Measurements from ENCODE around the gene METTL18. TPM values are rescaled to one million over a fixed set of nuclear protein-coding genes. Genes with fewer than 3 reads are reported as not detected.

METTL18 gene
- 6.8 TPM for total RNA-seq (2013)
- polyA plus RNA-seq, result 1 to 10 TPM in 2 of 3 donors, under 1 TPM in 1; 0.68 to 2.5 (median 2.3) TPM
- polyA minus RNA-seq, result 0.55 and 0.88 TPM in 2 replicates
- total RNA-seq, result 1.0 to 3.0 (median 1.7) reads per million in 11 experiments

DNA sequence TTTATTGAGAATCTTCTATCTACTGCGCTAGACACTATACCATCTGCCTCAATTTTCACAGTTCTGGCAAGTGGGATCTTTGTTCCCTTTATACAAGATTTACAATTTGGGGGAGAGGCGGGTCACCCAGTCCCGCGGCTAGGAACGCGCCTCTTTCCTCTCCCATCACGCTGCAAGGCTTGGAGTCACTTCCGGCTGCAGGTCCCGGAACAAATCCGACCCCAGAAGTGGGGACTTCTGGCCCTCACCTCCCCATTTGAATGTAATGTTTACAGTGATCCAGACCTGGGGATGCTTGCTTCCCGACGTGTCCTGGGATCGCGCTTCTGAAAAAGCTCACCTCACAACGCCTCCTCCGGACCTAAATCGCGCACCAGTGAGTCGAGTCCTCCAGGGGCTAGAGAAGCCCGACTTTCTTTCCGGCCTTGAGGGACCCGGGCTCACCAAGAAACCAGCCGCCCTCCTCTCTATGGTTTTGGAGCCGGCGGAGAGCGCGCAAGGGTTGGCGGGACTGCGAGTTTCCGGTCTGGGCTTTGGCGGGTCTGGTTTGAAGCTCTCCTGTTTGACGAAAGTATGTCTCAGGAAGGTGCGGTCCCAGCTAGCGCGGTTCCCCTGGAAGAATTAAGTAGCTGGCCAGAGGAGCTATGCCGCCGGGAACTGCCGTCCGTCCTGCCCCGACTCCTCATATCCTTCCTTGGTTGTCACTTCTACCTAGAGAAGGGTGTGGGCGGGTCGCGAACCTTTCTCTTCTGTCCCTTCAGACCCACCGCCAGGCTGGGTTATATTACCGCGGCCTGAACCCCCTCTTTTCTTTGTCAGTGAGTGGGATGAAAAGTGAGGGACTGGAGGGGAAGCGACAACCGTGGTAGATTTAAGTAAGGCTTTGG lies at the start of gene METTL18:
TSS of gene METTL18 (minus strand) at position 378 of the 887 bp plus-strand sequence. CDS start 1,212 bp downstream, outside the sequence.
- H2AFZ ChIP-seq (ENCODE audit: insufficient read depth, low read depth, low read length, poor library complexity, severe bottlenecking), result peak within 1 kb of the TSS; percentile 99
- peak; percentile 76 to 86 (median 78) for DNase-seq
- TF ChIP-seq, protein P1, sequence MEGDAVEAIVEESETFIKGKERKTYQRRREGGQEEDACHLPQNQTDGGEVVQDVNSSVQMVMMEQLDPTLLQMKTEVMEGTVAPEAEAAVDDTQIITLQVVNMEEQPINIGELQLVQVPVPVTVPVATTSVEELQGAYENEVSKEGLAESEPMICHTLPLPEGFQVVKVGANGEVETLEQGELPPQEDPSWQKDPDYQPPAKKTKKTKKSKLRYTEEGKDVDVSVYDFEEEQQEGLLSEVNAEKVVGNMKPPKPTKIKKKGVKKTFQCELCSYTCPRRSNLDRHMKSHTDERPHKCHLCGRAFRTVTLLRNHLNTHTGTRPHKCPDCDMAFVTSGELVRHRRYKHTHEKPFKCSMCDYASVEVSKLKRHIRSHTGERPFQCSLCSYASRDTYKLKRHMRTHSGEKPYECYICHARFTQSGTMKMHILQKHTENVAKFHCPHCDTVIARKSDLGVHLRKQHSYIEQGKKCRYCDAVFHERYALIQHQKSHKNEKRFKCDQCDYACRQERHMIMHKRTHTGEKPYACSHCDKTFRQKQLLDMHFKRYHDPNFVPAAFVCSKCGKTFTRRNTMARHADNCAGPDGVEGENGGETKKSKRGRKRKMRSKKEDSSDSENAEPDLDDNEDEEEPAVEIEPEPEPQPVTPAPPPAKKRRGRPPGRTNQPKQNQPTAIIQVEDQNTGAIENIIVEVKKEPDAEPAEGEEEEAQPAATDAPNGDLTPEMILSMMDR (IDR thresholded peaks at IDR 0.05), result no peak
- no peaks in the 10 kb centered on the region for H4K20me1 ChIP-seq (ENCODE audit: insufficient read depth, low read length)
- Mint-ChIP-seq H3K9me3 (no peaks in the 10 kb centered on the region), H3K4me3 (peak within 1 kb of the TSS; percentile 98 to 99), H3K27me3 (ENCODE audit: low read depth in 3 of 3) (peaks cover 0 to 5% (median 2%) of the 10 kb centered on the region in 3 donors), H3K27ac (peak within 1 kb of the TSS; percentile 95 to 100 (median 99)), H3K4me1 (peaks cover 26% of the 10 kb centered on the region), H3K36me3 (peaks cover 13 to 17% of the 10 kb centered on the region in 2 donors)
- H3K4me1 ChIP-seq (ENCODE audit: control insufficient read depth in 1 of 2, insufficient read depth in 2 of 2, low read length in 2 of 2), result peaks cover 14 to 15% of the 10 kb centered on the region in 2 donors
- H3K9ac ChIP-seq (ENCODE audit: insufficient read depth, low read length, poor library complexity, severe bottlenecking), result peak within 1 kb of the TSS; percentile 81
- H3K79me2 ChIP-seq (ENCODE audit: insufficient read depth, low read length), result peaks cover 62% of the 10 kb centered on the region
- intact Hi-C loops (cut with micrococcal nuclease), result loop anchor here (10.0 kb wide), 2 partner anchors 190 to 210 kb away; partner anchors contain the start of gene F5 (in 1 of the 2)
- peak within 1 kb of the TSS; percentile 69 to 89 for H3K27ac ChIP-seq (ENCODE audit: low read depth in 1 of 2, low read length in 2 of 2)
- peak within 1 kb of the TSS; percentile 93 for H3K4me2 ChIP-seq (replicated peaks; ENCODE audit: extremely low read depth, low read length, poor library complexity, severe bottlenecking)
- no peaks in the 10 kb centered on the region for H3K9me3 ChIP-seq (replicated peaks in 1 of 2; ENCODE audit: control insufficient read depth in 1 of 2, insufficient read depth in 1 of 2, low read length in 2 of 2)
- peaks cover 6 to 7% of the 10 kb centered on the region in 2 donors for H3K36me3 ChIP-seq (replicated peaks in 1 of 2; ENCODE audit: control insufficient read depth in 1 of 2, insufficient read depth in 2 of 2, low read length in 2 of 2)
- H3K27me3 ChIP-seq (ENCODE audit: control insufficient read depth in 2 of 2, insufficient read depth in 2 of 2, low read length in 2 of 2), result no peaks in the 10 kb centered on the region
- under 1% methylated on average over 27 of the region's 48 CpGs for WGBS (ENCODE audit: insufficient coverage)
- peak within 1 kb of the TSS; percentile 68 to 93 (median 90) for H3K4me3 ChIP-seq (replicated peaks in 1 of 3; ENCODE audit: low read depth in 2 of 3, low read length in 3 of 3)

DNA sequence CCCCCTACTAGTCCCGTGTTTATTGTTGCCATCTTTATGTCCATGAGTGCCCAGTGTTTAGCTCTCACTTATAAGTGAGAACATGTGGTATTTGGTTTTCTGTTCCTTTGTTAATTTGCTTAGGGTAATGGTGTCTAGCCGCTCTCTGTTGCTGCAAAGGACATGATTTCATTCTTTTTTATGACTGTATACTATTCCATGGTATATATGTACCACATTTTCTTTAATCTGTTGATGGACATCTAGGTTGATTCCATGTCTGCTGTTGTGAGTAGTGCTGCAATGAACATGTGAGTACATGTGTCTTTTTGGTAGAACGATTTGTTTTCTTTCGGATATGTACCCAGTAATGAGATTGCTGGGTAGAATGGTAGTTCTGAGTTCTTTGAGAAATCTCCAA lies 44.2 kb upstream of the METTL18 start:
- TF ChIP-seq, protein P1 (IDR thresholded peaks at IDR 0.05), result no peak
- DNase-seq, result no peak
- Histone ChIP-seq H3K4me2 (replicated peaks; ENCODE audit: extremely low read depth, low read length, poor library complexity, severe bottlenecking) (no peak overlapping the region), H3K36me3 (replicated peaks in 1 of 2; ENCODE audit: control insufficient read depth in 1 of 2, insufficient read depth in 2 of 2, low read length in 2 of 2) (peaks cover 27 to 86% of the 10 kb centered on the region in 2 donors), H3K27ac (ENCODE audit: low read depth in 1 of 2, low read length in 2 of 2) (no peak overlapping the region), H3K9me3 (replicated peaks in 1 of 2; ENCODE audit: control insufficient read depth in 1 of 2, insufficient read depth in 1 of 2, low read length in 2 of 2) (no peaks in the 10 kb centered on the region), H4K20me1 (ENCODE audit: insufficient read depth, low read length) (no peaks in the 10 kb centered on the region), H3K4me1 (ENCODE audit: control insufficient read depth in 1 of 2, insufficient read depth in 2 of 2, low read length in 2 of 2) (no peaks in the 10 kb centered on the region), H3K79me2 (ENCODE audit: insufficient read depth, low read length) (peaks cover 4% of the 10 kb centered on the region), H3K4me3 (replicated peaks in 1 of 3; ENCODE audit: low read depth in 2 of 3, low read length in 3 of 3) (no peak overlapping the region), H2AFZ (ENCODE audit: insufficient read depth, low read depth, low read length, poor library complexity, severe bottlenecking) (no peak overlapping the region), H3K9ac (ENCODE audit: insufficient read depth, low read length, poor library complexity, severe bottlenecking) (no peak overlapping the region), H3K27me3 (ENCODE audit: control insufficient read depth in 2 of 2, insufficient read depth in 2 of 2, low read length in 2 of 2) (no peaks in the 10 kb centered on the region)
- no peak overlapping the region for H3K27ac Mint-ChIP-seq
- peaks cover 50 to 72% of the 10 kb centered on the region in 2 donors for H3K36me3 Mint-ChIP-seq
- intact Hi-C loops (cut with micrococcal nuclease), result no loop called here
- no peak overlapping the region for H3K4me3 Mint-ChIP-seq
- peaks cover 0 to 10% (median 3%) of the 10 kb centered on the region in 7 donors for H3K9me3 Mint-ChIP-seq
- no peaks in the 10 kb centered on the region for H3K4me1 Mint-ChIP-seq
- WGBS (ENCODE audit: insufficient coverage), result no CpG with 5 or more reads among the region's 4 CpGs
- no peaks in the 10 kb centered on the region for H3K27me3 Mint-ChIP-seq (ENCODE audit: low read depth in 3 of 3)
